Adrenal gland (tissue), 5 donors: ENCODE measurements around the gene GSK3B.

Experiments used
- CTCF ChIP-seq, 6 experiments: fragments of 450-650 bp in 4 of 6; fragments of 200-600 bp in 2 of 6; sonication (generic) in 1 of 6; IDR thresholded peaks; 1 replicate in 5 of 6; 2 replicates in 1 of 6; pipeline versions ENCODE4 v1.5.1 to v1.8.0; 2016 to 2021; ENCODE audit warnings: antibody characterized with exemption in 6 of 6, mild to moderate bottlenecking in 2 of 6, moderate library complexity in 1 of 6
- POLR2A ChIP-seq, 2 donors: fragments of 450-650 bp; IDR thresholded peaks; one replicate each; pipeline ENCODE4 v1.6.1; 2017; ENCODE audit warnings: antibody characterized with exemption in 2 of 2, mild to moderate bottlenecking in 2 of 2, moderate library complexity in 1 of 2
- donor health status: DM: no; HTN: no; CAD: no.

- TF ChIP-seq CTCF (IDR thresholded peaks at IDR 0.05) = no peak
- no peak for TF ChIP-seq POLR2A (IDR thresholded peaks at IDR 0.05)
These were observed 161.0 kb downstream of the GSK3B start for GRCh38 chr3:119933207-119933606.
